H1 (cell line): ENCODE measurements around the gene CPLANE1. TPM values are rescaled to one million over a fixed set of nuclear protein-coding genes. Genes with fewer than 3 reads are reported as not detected.

Experiments
- RBBP5 ChIP-seq: IDR thresholded peaks from 2 replicates; pipeline ENCODE4 v1.7.1; 2012; ENCODE audit warnings: low read depth, mild to moderate bottlenecking, inconsistent platforms, low read length, moderate library complexity, borderline replicate concordance
- TAF1 ChIP-seq: IDR thresholded peaks from 2 replicates; pipeline ENCODE4 v1.6.1; 2011; ENCODE audit warnings: mild to moderate bottlenecking, low read depth, low read length
- polyA plus RNA-seq, 7 experiments: library from polyadenylated mRNA; depleted of rRNA in 3 of 7; stranded (reverse) in 5 of 7; unstranded in 2 of 7; fragments of >200 nt in 5 of 7; fragments of 200-250 nt in 2 of 7; gene quantifications; 1 replicate in 5 of 7; 2 replicates in 1 of 7; 4 replicates in 1 of 7; pipeline versions ENCODE4 v1.2.1 to v1.2.3, GENCODE V29; 2011 to 2013; ENCODE audit warnings: missing spikeins in 2 of 7, mixed read lengths in 2 of 7
- total RNA-seq: library from RNA; stranded (reverse); fragmentation: NEBNext Ultra II Directional; extraction: Animal tissue kit (Norgen Biotek cat#: 25700); gene quantifications from 2 replicates; pipeline ENCODE4 v1.2.1, GENCODE V29; 2021

CPLANE1 gene
- total and polyA plus RNA-seq, 2 of the 8 experiments (the other 6 are each of a cell fraction or from before 2014, with no cell fraction given): 2.2 to 8.8 TPM

- no peak for TF ChIP-seq TAF1
- no peak for TF ChIP-seq RBBP5
- TF ChIP-seq, all 59 proteins: peak for 0
Measured at GRCh38 chr5:37255774-37256358, 6.7 kb upstream of the CPLANE1 start (continued).
